GM12878 (cell line): Measurements from ENCODE around the gene RASA4. TPM values are rescaled to one million over a fixed set of nuclear protein-coding genes. Genes with fewer than 3 reads are reported as not detected.
"Not testable (repeated sequence)": the region's sequence is repeated elsewhere in the genome, so short reads cannot be mapped to it uniquely, and the experiment has no call there.

Experiments
- ATAC-seq: fragments of 200-7000 bp; cut with Tn5 transposase; 3 replicates; pipeline ENCODE4 v1.9.1; 2020; ENCODE audit warnings: mild to moderate bottlenecking, moderate library complexity
- BruUV-seq: library from RNA; stranded (reverse); fragments of 400-500 nt; replicated peaks from 2 replicates; lab custom pipeline; 2021; lab: Mats Ljungman, UMichigan
- CTCF ChIA-PET: fragments of 300-600 bp; sonication (Branson Sonifier 250); formaldehyde crosslinking; extraction: SDS; loops from one replicate; lab custom pipeline; 2021; ENCODE audit warnings: inconsistent platforms; lab: Yijun Ruan, JAX
- POLR2A ChIA-PET: fragments of 350-600 bp; formaldehyde crosslinking; extraction: SDS; loops from one replicate; lab custom pipeline; 2021; ENCODE audit warnings: inconsistent platforms; lab: Charles Lee
- RAD21 ChIA-PET: fragments of 300-600 bp; sonication (Branson Sonifier 250); formaldehyde crosslinking; loops from one replicate; lab custom pipeline; 2023; ENCODE audit warnings: antibody characterized with exemption; ENCODE audit not compliant: unreplicated experiment; lab: Charles Lee
- SMC1A ChIA-PET: fragments of 300-600 bp; sonication (Branson Sonifier 250); formaldehyde crosslinking; loops from one replicate; lab custom pipeline; 2023; ENCODE audit not compliant: unreplicated experiment, uncharacterized antibody; lab: Charles Lee
- DNase-seq: peaks from one replicate; pipeline ENCODE4 v3.0.0-alpha.2; 2011; ENCODE audit warnings: low read depth, low spot score
- FAIRE-seq: peaks from 3 replicates; lab custom pipeline; 2011; peaks lifted over from hg19 to GRCh38; lab: Jason Lieb, UNC
- H2AFZ ChIP-seq: 2 replicates; pipeline ENCODE4 v1.6.0; 2011; ENCODE audit warnings: low read depth, low read length, control low read depth; ENCODE audit not compliant: control insufficient read depth
- H3K27ac ChIP-seq: 2 replicates; pipeline ENCODE4 v1.5.1; 2011; ENCODE audit warnings: control low read depth; ENCODE audit not compliant: control insufficient read depth, insufficient read depth
- H3K27me3 ChIP-seq, 2 experiments: replicated peaks in 1 of 2; 2 replicates each; pipeline versions ENCODE4 v1.6.0 to v1.6.1; 2011; ENCODE audit warnings: low read length in 1 of 2; ENCODE audit not compliant: control insufficient read depth in 2 of 2, insufficient read depth in 2 of 2
- H3K36me3 ChIP-seq, 2 experiments: 2 replicates each; pipeline ENCODE4 v1.5.1; 2011; ENCODE audit warnings: low read length in 1 of 2; ENCODE audit not compliant: control insufficient read depth in 2 of 2, insufficient read depth in 2 of 2
- H3K4me1 ChIP-seq: 2 replicates; pipeline ENCODE4 v1.6.1; 2011; ENCODE audit warnings: mild to moderate bottlenecking, low read length, moderate library complexity, mixed read lengths; ENCODE audit not compliant: control insufficient read depth, insufficient read depth
- H3K4me2 ChIP-seq: 2 replicates; pipeline ENCODE4 v1.6.0; 2011; ENCODE audit warnings: control low read depth; ENCODE audit not compliant: control insufficient read depth, insufficient read depth
- H3K4me3 ChIP-seq: fragments of 200-600 bp; sonication (generic); 2 replicates; pipeline ENCODE4 v1.5.1; 2016
- H3K79me2 ChIP-seq: 2 replicates; pipeline ENCODE4 v1.6.0; 2011; ENCODE audit warnings: low read length; ENCODE audit not compliant: control insufficient read depth, insufficient read depth
- H3K9ac ChIP-seq: 2 replicates; pipeline ENCODE4 v1.8.0; 2011; ENCODE audit warnings: low read length, control low read depth, mixed read lengths; ENCODE audit not compliant: control insufficient read depth, insufficient read depth
- H3K9me3 ChIP-seq: replicated peaks from 3 replicates; pipeline ENCODE4 v1.5.1; 2011; ENCODE audit warnings: mild to moderate bottlenecking, low read length; ENCODE audit not compliant: control insufficient read depth, insufficient read depth
- H4K20me1 ChIP-seq: 2 replicates; pipeline ENCODE4 v1.6.0; 2011; ENCODE audit not compliant: control insufficient read depth, insufficient read depth
- WGBS: methylation state at CpG from one replicate; pipeline ENCODE4 v1.1.6; 2016; ENCODE audit warnings: low lambda C conversion rate; ENCODE audit not compliant: insufficient replicate concordance, insufficient coverage; ENCODE audit errors: missing lambda C conversion rate; 5-methylcytosine and 5-hydroxymethylcytosine counted together
- in situ Hi-C: fragments of 300-500 bp; cut with MboI; formaldehyde crosslinking; loops from 9 replicates; pipeline ENCODE4 v1.14.3; 2018; ENCODE audit warnings: mixed read lengths
- intact Hi-C: fragments of 100-400 bp; cut with micrococcal nuclease; formaldehyde crosslinking; loops from one replicate; pipeline ENCODE4 v1.14.2; 2022; ENCODE audit not compliant: unreplicated experiment
- polyA plus RNA-seq, 11 experiments: library from polyadenylated mRNA; depleted of rRNA in 4 of 11; unstranded in 6 of 11; stranded (reverse) in 5 of 11; fragments of >200 nt; fragmentation: Nextera tagmentation in 4 of 11; fragmentation: Illumina TruSeq in 1 of 11; extraction: Ambion mirVana in 4 of 11; extraction: Trizol in 1 of 11; gene quantifications; 1 replicate in 1 of 11; 2 replicates in 10 of 11; pipeline versions ENCODE4 v1.2.1 to v1.2.3, GENCODE V29; 2011 to 2016; ENCODE audit warnings: inconsistent platforms in 2 of 11, missing spikeins in 2 of 11, low read depth in 1 of 11
- total RNA-seq, 4 experiments: library from RNA; depleted of rRNA in 3 of 4; stranded (reverse); fragments of >200 nt in 3 of 4; fragmentation: Illumina TruSeq in 1 of 4; extraction: Trizol in 1 of 4; gene quantifications; 2 replicates each; pipeline versions ENCODE4 v1.2.1 to v1.2.3, GENCODE V29; 2013 to 2021

The RASA4 gene
- total and polyA plus RNA-seq, 10 of the 15 experiments (the other 5 are each of a cell fraction or from before 2014, with no cell fraction given): 1.7 to 35.8 (median 14.0) TPM

DNA sequence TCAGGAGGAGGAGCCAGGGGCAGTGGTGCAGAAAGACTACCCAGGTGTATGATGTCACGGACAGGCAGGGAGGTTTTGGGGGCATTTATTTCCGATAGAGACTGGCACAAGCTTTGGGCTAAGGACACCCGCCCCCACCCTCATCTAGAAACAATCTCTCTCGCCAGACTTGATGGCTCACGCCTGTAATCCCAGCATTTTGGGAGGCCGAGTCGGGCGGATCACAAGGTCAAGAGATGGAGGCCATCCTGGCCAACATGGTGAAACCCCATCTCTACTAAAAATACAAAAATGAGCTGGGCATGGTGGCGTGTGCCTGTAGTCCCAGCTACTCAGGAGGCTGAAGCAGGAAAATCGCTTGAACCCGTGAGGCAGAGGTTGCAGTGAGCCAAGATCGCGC lies 20.4 kb upstream of the RASA4 start:
- H3K36me3 ChIP-seq, H3K4me2 ChIP-seq, DNase-seq, FAIRE-seq, H3K9ac ChIP-seq, H3K27me3 ChIP-seq, H3K9me3 ChIP-seq, POLR2A ChIA-PET, H3K4me3 ChIP-seq, SMC1A ChIA-PET, BruUV-seq, ATAC-seq, in situ Hi-C loops, H3K27ac ChIP-seq, H3K79me2 ChIP-seq, H4K20me1 ChIP-seq, H2AFZ ChIP-seq, RAD21 ChIA-PET, CTCF ChIA-PET, H3K4me1 ChIP-seq, intact Hi-C loops: not testable (repeated sequence)
- WGBS: 81% methylated on average over 8 of the region's 13 CpGs

DNA sequence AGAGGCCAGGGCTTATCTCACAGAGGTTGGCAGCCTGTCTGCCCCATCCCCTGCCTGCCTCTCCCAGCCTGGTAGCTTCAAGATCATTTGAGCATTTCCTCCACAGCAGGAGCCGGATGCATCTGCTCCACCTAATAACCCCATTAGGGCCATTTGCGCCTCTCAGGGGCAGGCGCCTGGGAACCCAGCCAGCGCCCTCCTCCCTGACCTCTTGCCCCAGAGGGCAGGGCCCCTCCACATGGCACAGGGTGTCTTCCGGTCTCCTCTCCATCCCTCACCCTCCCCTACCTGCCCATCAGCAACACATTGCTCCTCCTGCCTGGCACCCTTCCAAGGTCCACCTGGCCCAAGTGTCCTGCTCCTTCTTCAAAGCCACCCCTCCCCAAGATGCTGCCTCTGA lies 18.8 kb upstream of the RASA4 start:
- FAIRE-seq, H2AFZ ChIP-seq, H3K27ac ChIP-seq, H3K4me3 ChIP-seq, in situ Hi-C loops, ATAC-seq, DNase-seq, SMC1A ChIA-PET, CTCF ChIA-PET, H4K20me1 ChIP-seq, H3K4me1 ChIP-seq, intact Hi-C loops, H3K4me2 ChIP-seq, POLR2A ChIA-PET, RAD21 ChIA-PET, H3K9me3 ChIP-seq, H3K27me3 ChIP-seq, H3K9ac ChIP-seq, H3K79me2 ChIP-seq, H3K36me3 ChIP-seq: not testable (repeated sequence)
- TSS peak; percentile 73 for BruUV-seq
- WGBS: 96% methylated on average over 3 of the region's 5 CpGs

DNA sequence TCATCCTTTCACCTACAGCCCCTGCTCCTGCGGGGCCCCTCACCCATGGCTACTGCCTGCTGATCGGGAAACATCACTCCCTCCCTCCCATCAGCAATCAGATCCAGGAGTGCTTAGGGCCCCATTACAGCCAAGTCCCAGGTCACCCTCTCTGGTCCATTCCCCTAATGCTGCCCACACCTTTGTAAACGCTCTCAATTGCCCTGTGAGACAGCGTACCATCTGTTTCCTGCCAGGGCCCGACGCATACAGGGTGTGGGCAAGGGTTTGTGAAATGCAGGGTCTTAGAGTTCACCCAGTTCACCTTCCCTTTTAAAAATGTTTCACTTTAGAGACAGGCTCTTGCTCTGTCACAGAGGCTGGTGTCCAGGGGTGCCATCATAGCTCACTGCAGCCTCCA lies 17.7 kb upstream of the RASA4 start:
- POLR2A ChIA-PET, H3K4me1 ChIP-seq, H3K27ac ChIP-seq, H3K79me2 ChIP-seq, RAD21 ChIA-PET, in situ Hi-C loops, H3K4me2 ChIP-seq, CTCF ChIA-PET, H3K9me3 ChIP-seq, intact Hi-C loops, H3K4me3 ChIP-seq, H2AFZ ChIP-seq, SMC1A ChIA-PET, H4K20me1 ChIP-seq, H3K36me3 ChIP-seq, FAIRE-seq, ATAC-seq, H3K27me3 ChIP-seq, H3K9ac ChIP-seq, DNase-seq: not testable (repeated sequence)
- 81% methylated on average over 4 of the region's 6 CpGs for WGBS
- TSS peak; percentile 48 for BruUV-seq

DNA sequence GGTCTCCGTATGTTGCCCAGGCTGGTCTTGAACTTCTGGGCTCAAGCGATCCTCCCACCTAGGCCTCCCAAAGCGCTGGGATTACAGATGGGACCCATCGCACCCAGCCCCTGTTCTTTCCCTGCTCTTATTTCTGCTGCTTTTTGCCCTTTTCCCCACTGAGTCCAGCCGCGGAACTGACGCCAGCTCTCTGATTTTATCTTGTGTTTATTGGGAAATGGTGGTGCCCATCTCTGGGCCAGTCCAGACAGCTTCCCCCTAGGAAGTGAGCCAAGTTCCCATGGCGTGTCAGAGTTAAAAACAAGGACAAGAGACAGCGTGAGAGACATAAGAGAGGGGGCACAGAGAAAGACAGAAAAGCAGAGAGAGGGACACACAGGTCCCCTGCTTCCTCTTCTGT lies 14.1 kb upstream of the RASA4 start:
- H2AFZ ChIP-seq, H3K79me2 ChIP-seq, in situ Hi-C loops, POLR2A ChIA-PET, H3K4me3 ChIP-seq, CTCF ChIA-PET, H4K20me1 ChIP-seq, H3K36me3 ChIP-seq, intact Hi-C loops, DNase-seq, FAIRE-seq, RAD21 ChIA-PET, H3K27me3 ChIP-seq, H3K9me3 ChIP-seq, H3K4me2 ChIP-seq, H3K4me1 ChIP-seq, ATAC-seq, BruUV-seq, H3K9ac ChIP-seq, H3K27ac ChIP-seq, SMC1A ChIA-PET: not testable (repeated sequence)
- WGBS: 83% methylated on average over 7 of the region's 9 CpGs
